ENCODE measurements around the gene TBC1D13. TPM values are rescaled to one million over a fixed set of nuclear protein-coding genes. Genes with fewer than 3 reads are reported as not detected.

Gene TBC1D13
- total and polyA plus RNA-seq, 2 of the 13 experiments (the other 11 are each of a cell fraction or from before 2014, with no cell fraction given): 17.9 to 19.7 TPM

- no peak for TF ChIP-seq RFX3 (CRISPR knock-in tag; IDR thresholded peaks at IDR 0.05)
- TF ChIP-seq, protein P1, sequence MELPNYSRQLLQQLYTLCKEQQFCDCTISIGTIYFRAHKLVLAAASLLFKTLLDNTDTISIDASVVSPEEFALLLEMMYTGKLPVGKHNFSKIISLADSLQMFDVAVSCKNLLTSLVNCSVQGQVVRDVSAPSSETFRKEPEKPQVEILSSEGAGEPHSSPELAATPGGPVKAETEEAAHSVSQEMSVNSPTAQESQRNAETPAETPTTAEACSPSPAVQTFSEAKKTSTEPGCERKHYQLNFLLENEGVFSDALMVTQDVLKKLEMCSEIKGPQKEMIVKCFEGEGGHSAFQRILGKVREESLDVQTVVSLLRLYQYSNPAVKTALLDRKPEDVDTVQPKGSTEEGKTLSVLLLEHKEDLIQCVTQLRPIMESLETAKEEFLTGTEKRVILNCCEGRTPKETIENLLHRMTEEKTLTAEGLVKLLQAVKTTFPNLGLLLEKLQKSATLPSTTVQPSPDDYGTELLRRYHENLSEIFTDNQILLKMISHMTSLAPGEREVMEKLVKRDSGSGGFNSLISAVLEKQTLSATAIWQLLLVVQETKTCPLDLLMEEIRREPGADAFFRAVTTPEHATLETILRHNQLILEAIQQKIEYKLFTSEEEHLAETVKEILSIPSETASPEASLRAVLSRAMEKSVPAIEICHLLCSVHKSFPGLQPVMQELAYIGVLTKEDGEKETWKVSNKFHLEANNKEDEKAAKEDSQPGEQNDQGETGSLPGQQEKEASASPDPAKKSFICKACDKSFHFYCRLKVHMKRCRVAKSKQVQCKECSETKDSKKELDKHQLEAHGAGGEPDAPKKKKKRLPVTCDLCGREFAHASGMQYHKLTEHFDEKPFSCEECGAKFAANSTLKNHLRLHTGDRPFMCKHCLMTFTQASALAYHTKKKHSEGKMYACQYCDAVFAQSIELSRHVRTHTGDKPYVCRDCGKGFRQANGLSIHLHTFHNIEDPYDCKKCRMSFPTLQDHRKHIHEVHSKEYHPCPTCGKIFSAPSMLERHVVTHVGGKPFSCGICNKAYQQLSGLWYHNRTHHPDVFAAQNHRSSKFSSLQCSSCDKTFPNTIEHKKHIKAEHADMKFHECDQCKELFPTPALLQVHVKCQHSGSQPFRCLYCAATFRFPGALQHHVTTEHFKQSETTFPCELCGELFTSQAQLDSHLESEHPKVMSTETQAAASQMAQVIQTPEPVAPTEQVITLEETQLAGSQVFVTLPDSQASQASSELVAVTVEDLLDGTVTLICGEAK (IDR thresholded peaks at IDR 0.05): no peak
- TF ChIP-seq, protein P1 (CRISPR knock-in tag; IDR thresholded peaks at IDR 0.05): peak; percentile 34; the same call in 1 of the 2 replicates
- TF ChIP-seq, protein P2, sequence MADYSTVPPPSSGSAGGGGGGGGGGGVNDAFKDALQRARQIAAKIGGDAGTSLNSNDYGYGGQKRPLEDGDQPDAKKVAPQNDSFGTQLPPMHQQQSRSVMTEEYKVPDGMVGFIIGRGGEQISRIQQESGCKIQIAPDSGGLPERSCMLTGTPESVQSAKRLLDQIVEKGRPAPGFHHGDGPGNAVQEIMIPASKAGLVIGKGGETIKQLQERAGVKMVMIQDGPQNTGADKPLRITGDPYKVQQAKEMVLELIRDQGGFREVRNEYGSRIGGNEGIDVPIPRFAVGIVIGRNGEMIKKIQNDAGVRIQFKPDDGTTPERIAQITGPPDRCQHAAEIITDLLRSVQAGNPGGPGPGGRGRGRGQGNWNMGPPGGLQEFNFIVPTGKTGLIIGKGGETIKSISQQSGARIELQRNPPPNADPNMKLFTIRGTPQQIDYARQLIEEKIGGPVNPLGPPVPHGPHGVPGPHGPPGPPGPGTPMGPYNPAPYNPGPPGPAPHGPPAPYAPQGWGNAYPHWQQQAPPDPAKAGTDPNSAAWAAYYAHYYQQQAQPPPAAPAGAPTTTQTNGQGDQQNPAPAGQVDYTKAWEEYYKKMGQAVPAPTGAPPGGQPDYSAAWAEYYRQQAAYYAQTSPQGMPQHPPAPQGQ (CRISPR knock-in tag; IDR thresholded peaks at IDR 0.05; ENCODE audit: borderline replicate concordance): peak; percentile 7; the same call in 1 of the 2 replicates
- TF ChIP-seq ZNF790 (CRISPR knock-in tag; IDR thresholded peaks at IDR 0.05; ENCODE audit: borderline replicate concordance): no peak
- 0 out of 2 replicates have a peak, but pooled peaks have one; percentile 45 for TF ChIP-seq ZNF615 (CRISPR knock-in tag; IDR thresholded peaks at IDR 0.05; ENCODE audit: borderline replicate concordance)
- no peak for TF ChIP-seq HCFC1 (IDR thresholded peaks at IDR 0.05; ENCODE audit: low read depth, low read length)
- TF ChIP-seq, protein P3, sequence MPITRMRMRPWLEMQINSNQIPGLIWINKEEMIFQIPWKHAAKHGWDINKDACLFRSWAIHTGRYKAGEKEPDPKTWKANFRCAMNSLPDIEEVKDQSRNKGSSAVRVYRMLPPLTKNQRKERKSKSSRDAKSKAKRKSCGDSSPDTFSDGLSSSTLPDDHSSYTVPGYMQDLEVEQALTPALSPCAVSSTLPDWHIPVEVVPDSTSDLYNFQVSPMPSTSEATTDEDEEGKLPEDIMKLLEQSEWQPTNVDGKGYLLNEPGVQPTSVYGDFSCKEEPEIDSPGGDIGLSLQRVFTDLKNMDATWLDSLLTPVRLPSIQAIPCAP (CRISPR knock-in tag; IDR thresholded peaks at IDR 0.05; ENCODE audit: low read depth): no peak
- TF ChIP-seq JARID2 (CRISPR knock-in tag; IDR thresholded peaks at IDR 0.05; ENCODE audit: insufficient replicate concordance): no peak
- TF ChIP-seq ZNF3 (CRISPR knock-in tag; IDR thresholded peaks at IDR 0.05): no peak
- TF ChIP-seq GPN1 (CRISPR knock-in tag; IDR thresholded peaks at IDR 0.05; ENCODE audit: borderline replicate concordance): no peak
- TF ChIP-seq, protein P4, sequence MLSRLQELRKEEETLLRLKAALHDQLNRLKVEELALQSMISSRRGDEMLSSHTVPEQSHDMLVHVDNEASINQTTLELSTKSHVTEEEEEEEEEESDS (CRISPR knock-in tag; IDR thresholded peaks at IDR 0.05; ENCODE audit: borderline replicate concordance): no peak
- TF ChIP-seq PAX8 (CRISPR knock-in tag; IDR thresholded peaks at IDR 0.05; ENCODE audit: borderline replicate concordance): 0 out of 2 replicates have a peak, but pooled peaks have one; percentile 51
- TF ChIP-seq ZNF282 (IDR thresholded peaks at IDR 0.05; ENCODE audit: partially characterized antibody): no peak
- no peak for TF ChIP-seq ZNF557 (CRISPR knock-in tag; IDR thresholded peaks at IDR 0.05)
- 0 out of 2 replicates have a peak, but pooled peaks have one; percentile 44 for TF ChIP-seq ZNF614 (CRISPR knock-in tag; IDR thresholded peaks at IDR 0.05; ENCODE audit: borderline replicate concordance)
- TF ChIP-seq ZSCAN30 (CRISPR knock-in tag; IDR thresholded peaks at IDR 0.05): no peak
- no peak; the same call in 1 of the 2 replicates for TF ChIP-seq HES4 (CRISPR knock-in tag; IDR thresholded peaks at IDR 0.05; ENCODE audit: borderline replicate concordance)
These were observed 42.6 kb downstream of the TBC1D13 start, which contains the start of gene SPOUT1 (continued) for GRCh38 chr9:128829477-128830251.
